Measurements from ENCODE around the gene KCNJ15.

KCNJ15 gene

DNA sequence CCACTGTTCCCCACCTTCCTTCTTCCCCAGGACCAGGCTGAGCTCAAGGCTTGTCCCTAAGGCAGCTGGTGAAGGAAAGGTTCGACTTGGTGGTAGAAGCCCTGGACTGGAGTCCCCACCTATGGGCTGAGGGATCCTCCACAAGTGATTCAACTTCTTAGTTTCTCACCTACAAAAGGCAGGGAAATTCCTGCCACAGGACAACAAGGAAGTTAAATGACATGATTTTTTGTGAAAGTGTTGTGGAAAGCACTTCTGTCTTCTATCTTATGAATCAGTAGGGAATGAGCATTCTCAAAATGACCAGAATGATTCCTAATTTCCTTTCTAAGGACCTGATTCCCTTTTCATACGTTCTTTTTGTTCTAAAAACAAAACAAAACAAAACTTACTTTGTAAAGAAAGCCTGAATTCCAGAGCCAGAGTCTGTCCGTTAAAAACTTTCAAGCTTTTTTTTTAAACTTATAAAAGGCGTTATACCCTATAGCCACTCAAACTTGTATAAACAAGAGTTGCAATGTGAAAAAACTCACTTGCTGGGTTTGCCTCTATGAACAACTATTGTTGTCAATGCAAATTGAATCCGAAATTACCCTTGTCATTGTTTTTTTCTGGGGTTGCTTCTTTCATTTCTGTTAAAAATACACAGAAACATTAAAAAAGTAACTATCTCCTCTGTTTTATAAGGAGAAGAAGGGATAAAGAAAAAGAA lies 12.2 kb downstream of the KCNJ15 start:
- Histone ChIP-seq H3K4me3 (ENCODE audit: low read depth, low read length) (no peak overlapping the region), H3K36me3 (no peaks in the 10 kb centered on the region), H3K9me3 (no peaks in the 10 kb centered on the region), H3K27me3 (no peaks in the 10 kb centered on the region), H3K4me1 (no peaks in the 10 kb centered on the region)
- TF ChIP-seq, protein P1, sequence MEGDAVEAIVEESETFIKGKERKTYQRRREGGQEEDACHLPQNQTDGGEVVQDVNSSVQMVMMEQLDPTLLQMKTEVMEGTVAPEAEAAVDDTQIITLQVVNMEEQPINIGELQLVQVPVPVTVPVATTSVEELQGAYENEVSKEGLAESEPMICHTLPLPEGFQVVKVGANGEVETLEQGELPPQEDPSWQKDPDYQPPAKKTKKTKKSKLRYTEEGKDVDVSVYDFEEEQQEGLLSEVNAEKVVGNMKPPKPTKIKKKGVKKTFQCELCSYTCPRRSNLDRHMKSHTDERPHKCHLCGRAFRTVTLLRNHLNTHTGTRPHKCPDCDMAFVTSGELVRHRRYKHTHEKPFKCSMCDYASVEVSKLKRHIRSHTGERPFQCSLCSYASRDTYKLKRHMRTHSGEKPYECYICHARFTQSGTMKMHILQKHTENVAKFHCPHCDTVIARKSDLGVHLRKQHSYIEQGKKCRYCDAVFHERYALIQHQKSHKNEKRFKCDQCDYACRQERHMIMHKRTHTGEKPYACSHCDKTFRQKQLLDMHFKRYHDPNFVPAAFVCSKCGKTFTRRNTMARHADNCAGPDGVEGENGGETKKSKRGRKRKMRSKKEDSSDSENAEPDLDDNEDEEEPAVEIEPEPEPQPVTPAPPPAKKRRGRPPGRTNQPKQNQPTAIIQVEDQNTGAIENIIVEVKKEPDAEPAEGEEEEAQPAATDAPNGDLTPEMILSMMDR (IDR thresholded peaks at IDR 0.05; ENCODE audit: low read depth, low read length), result no peak
- DNase-seq, result no peak

- no peak for DNase-seq
- no peaks in the 10 kb centered on the region for H3K27me3 ChIP-seq
- TF ChIP-seq, protein P1 (IDR thresholded peaks at IDR 0.05; ENCODE audit: low read depth, low read length), result no peak
- no peaks in the 10 kb centered on the region for H3K9me3 ChIP-seq
- no peaks in the 10 kb centered on the region for H3K36me3 ChIP-seq
- H3K4me1 ChIP-seq, result no peaks in the 10 kb centered on the region
- no peak overlapping the region for H3K4me3 ChIP-seq (ENCODE audit: low read depth, low read length)
Measured at GRCh38 chr21:38269576-38269936, 12.8 kb downstream of the KCNJ15 start.

DNA sequence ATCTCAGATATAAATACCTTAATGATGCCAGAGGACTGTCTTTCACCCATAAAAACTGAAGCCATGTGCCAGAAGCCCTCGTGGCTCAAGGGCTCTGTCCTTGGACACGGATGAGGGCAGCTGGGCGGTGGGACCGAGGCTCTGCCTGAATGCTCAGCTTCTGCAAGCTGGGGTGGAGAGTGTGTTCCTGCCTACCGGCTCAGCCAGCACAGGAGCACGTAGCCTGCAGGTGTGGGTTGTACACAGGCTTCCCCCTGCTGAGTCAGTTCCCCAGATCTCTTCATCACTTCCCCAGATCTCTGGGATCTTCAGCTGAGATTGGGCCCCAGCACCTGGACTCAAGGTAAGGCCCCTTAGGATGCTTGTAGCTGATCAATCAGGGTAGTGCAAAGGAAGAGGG lies 15.4 kb downstream of the KCNJ15 start:
- TF ChIP-seq, protein P1 (IDR thresholded peaks at IDR 0.05; ENCODE audit: low read depth, low read length), result no peak
- H3K4me3 ChIP-seq (ENCODE audit: low read depth, low read length), result no peak overlapping the region
- no peak for DNase-seq
- H3K4me1 ChIP-seq, result no peaks in the 10 kb centered on the region
- H3K9me3 ChIP-seq, result no peaks in the 10 kb centered on the region
- H3K36me3 ChIP-seq, result no peaks in the 10 kb centered on the region
- H3K27me3 ChIP-seq, result no peaks in the 10 kb centered on the region

GRCh38 chr21:38273745-38274542 lies 17.2 kb downstream of the KCNJ15 start:
- no peak for DNase-seq
- H3K36me3 ChIP-seq, result no peaks in the 10 kb centered on the region
- TF ChIP-seq, protein P1 (IDR thresholded peaks at IDR 0.05; ENCODE audit: low read depth, low read length), result no peak
- H3K4me1 ChIP-seq, result no peaks in the 10 kb centered on the region
- no peaks in the 10 kb centered on the region for H3K9me3 ChIP-seq
- H3K4me3 ChIP-seq (ENCODE audit: low read depth, low read length), result no peak overlapping the region
- no peaks in the 10 kb centered on the region for H3K27me3 ChIP-seq

GRCh38 chr21:38277501-38278131 lies 20.8 kb downstream of the KCNJ15 start:
- Histone ChIP-seq H3K4me1 (no peaks in the 10 kb centered on the region), H3K36me3 (no peaks in the 10 kb centered on the region), H3K4me3 (ENCODE audit: low read depth, low read length) (no peak overlapping the region), H3K9me3 (no peaks in the 10 kb centered on the region), H3K27me3 (no peaks in the 10 kb centered on the region)
- no peak for DNase-seq
- TF ChIP-seq, protein P1 (IDR thresholded peaks at IDR 0.05; ENCODE audit: low read depth, low read length), result no peak

Data from BE2C (cell line).